Chondrocyte (in vitro differentiated cells): Measurements from ENCODE around the gene RFX3. TPM values are rescaled to one million over a fixed set of nuclear protein-coding genes. Genes with fewer than 3 reads are reported as not detected.

Experiments used
- DNase-seq: peaks from one replicate; pipeline ENCODE4 v3.0.0; 2021; ENCODE audit warnings: mixed read lengths, low spot score
- H3K27ac Mint-ChIP-seq: one replicate; pipeline ENCODE4 v1.8.0; 2021; ENCODE audit warnings: mild to moderate bottlenecking, moderate library complexity, mixed read lengths; ENCODE audit not compliant: unreplicated experiment
- H3K27me3 Mint-ChIP-seq: 2 replicates; pipeline ENCODE4 v1.8.0; 2021; ENCODE audit warnings: low read depth, mixed read lengths
- H3K36me3 Mint-ChIP-seq: 2 replicates; pipeline ENCODE4 v1.8.0; 2021; ENCODE audit warnings: low read depth, mixed read lengths
- H3K4me1 Mint-ChIP-seq: 2 replicates; pipeline ENCODE4 v1.8.0; 2021; ENCODE audit warnings: low read depth, mild to moderate bottlenecking, mixed read lengths
- H3K4me3 Mint-ChIP-seq: one replicate; pipeline ENCODE4 v1.8.0; 2021; ENCODE audit warnings: mild to moderate bottlenecking, moderate library complexity, mixed read lengths; ENCODE audit not compliant: unreplicated experiment
- H3K9me3 Mint-ChIP-seq: 2 replicates; pipeline ENCODE4 v1.8.0; 2021; ENCODE audit warnings: low read depth, mixed read lengths
- CTCF ChIP-seq: fragments of 200-600 bp; sonication (generic); IDR thresholded peaks from 2 replicates; pipeline ENCODE4 v1.5.0; 2021; ENCODE audit warnings: antibody characterized with exemption, mild to moderate bottlenecking, moderate library complexity
- total RNA-seq: library from RNA; stranded (reverse); gene quantifications from 3 replicates; pipeline ENCODE4 v1.2.1, GENCODE V29; 2021

Gene RFX3
- total RNA-seq, 1 donor from 2014 or later, result 4.1 TPM

DNA sequence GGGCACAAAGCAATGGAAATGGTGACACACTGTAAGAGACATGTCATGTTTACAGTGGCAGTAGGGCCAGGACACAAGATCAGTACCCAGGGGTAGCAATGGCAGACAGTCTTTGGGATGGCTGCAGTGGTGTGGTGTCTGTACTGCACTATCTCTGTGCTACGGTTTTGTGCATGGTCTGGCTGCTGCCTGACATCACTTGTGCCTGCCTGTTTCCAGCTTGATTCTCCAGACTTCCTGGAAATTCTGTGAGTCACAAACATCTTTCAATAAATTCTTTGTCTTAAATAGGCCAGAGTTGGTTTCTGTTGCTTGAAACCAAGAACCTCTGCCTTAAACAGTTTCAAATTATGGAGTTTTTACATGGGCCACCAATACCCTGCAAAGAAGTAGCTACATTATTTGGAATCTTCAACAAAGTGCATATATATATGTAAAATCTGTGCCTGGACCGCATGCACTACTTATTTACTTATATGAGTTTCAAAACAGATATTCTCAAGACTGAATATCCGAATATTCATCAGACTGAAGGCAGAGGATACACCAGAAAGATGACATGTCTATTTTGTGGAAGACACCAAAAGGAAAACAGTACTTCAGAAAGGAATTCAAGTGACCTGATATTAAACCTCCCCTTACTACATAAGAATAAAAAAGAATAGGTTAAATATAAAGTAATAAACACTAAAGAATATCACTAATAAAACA, 188.1 kb downstream of the RFX3 start:
- no peaks in the 10 kb centered on the region for H3K27me3 Mint-ChIP-seq
- no peak for TF ChIP-seq CTCF
- peaks cover 6% of the 10 kb centered on the region for H3K4me1 Mint-ChIP-seq
- peak overlapping the region; percentile 20 for H3K27ac Mint-ChIP-seq
- no peaks in the 10 kb centered on the region for H3K36me3 Mint-ChIP-seq
- no peaks in the 10 kb centered on the region for H3K9me3 Mint-ChIP-seq
- DNase-seq, result no peak
- H3K4me3 Mint-ChIP-seq, result no peak overlapping the region

- Mint-ChIP-seq H3K9me3 (no peaks in the 10 kb centered on the region), H3K27me3 (no peaks in the 10 kb centered on the region), H3K4me1 (peaks cover 6% of the 10 kb centered on the region), H3K36me3 (no peaks in the 10 kb centered on the region), H3K27ac (peak overlapping the region; percentile 20), H3K4me3 (no peak overlapping the region)
- TF ChIP-seq CTCF, result no peak
- DNase-seq, result no peak
Observed at GRCh38 chr9:3336951-3337350, 188.8 kb downstream of the RFX3 start.

- TF ChIP-seq CTCF, result no peak
- Mint-ChIP-seq H3K27ac (no peak overlapping the region), H3K36me3 (no peaks in the 10 kb centered on the region), H3K4me1 (peaks cover 5% of the 10 kb centered on the region), H3K27me3 (no peaks in the 10 kb centered on the region), H3K9me3 (no peaks in the 10 kb centered on the region), H3K4me3 (no peak overlapping the region)
- DNase-seq, result no peak
Observed at GRCh38 chr9:3332802-3333201, 193.0 kb downstream of the RFX3 start.

DNA sequence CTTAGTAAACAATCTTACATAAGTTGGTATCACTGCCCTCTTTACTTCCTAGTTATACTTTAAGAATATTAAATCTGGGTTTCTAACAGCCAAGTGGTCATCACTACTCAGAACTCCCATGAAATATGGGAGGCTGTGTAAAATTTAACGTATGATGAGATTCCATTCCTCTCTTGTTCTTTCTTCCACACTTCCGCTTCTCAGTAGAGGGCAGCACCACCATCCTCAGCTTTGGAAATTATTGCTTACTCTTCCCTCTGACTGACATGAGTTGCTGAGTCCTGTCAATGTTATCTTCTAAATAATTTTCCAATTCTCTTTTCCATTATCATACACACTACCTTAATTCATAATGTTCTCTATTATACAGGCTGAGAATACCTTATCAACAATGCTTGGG, 194.0 kb downstream of the RFX3 start:
- H3K4me3 Mint-ChIP-seq, result no peak overlapping the region
- no peaks in the 10 kb centered on the region for H3K9me3 Mint-ChIP-seq
- DNase-seq, result no peak
- H3K36me3 Mint-ChIP-seq, result no peaks in the 10 kb centered on the region
- no peaks in the 10 kb centered on the region for H3K4me1 Mint-ChIP-seq
- peak; percentile 63 for TF ChIP-seq CTCF
- H3K27ac Mint-ChIP-seq, result no peak overlapping the region
- no peaks in the 10 kb centered on the region for H3K27me3 Mint-ChIP-seq

- DNase-seq, result no peak
- Mint-ChIP-seq H3K27me3 (no peaks in the 10 kb centered on the region), H3K4me1 (no peaks in the 10 kb centered on the region), H3K27ac (no peak overlapping the region), H3K4me3 (no peak overlapping the region), H3K9me3 (no peaks in the 10 kb centered on the region), H3K36me3 (no peaks in the 10 kb centered on the region)
- TF ChIP-seq CTCF, result no peak
Observed at GRCh38 chr9:3330792-3331420, 194.9 kb downstream of the RFX3 start.
